ENCODE results near the gene KIAA1671.

The KIAA1671 gene

GRCh38 chr22:25206998-25207397 is 254.5 kb downstream of the KIAA1671 start:
- no peak for TF ChIP-seq GATA2 (IDR thresholded peaks at IDR 0.05; ENCODE audit: low read depth, low read length)

GRCh38 chr22:25207553-25208157 is 255.1 kb downstream of the KIAA1671 start:
- TF ChIP-seq GATA2 (IDR thresholded peaks at IDR 0.05; ENCODE audit: low read depth, low read length) (no peak), GATA3 (IDR thresholded peaks at IDR 0.05; ENCODE audit: low read depth, low read length) (no peak)

GRCh38 chr22:25208328-25208727 is 255.8 kb downstream of the KIAA1671 start:
- TF ChIP-seq GATA3 (IDR thresholded peaks at IDR 0.05; ENCODE audit: low read depth, low read length) (no peak), GATA2 (IDR thresholded peaks at IDR 0.05; ENCODE audit: low read depth, low read length) (no peak)

GRCh38 chr22:25208743-25209505 is 256.4 kb downstream of the KIAA1671 start:
- TF ChIP-seq GATA3 (IDR thresholded peaks at IDR 0.05; ENCODE audit: low read depth, low read length) (no peak), GATA2 (IDR thresholded peaks at IDR 0.05; ENCODE audit: low read depth, low read length) (no peak)

- no peak for TF ChIP-seq GATA2 (IDR thresholded peaks at IDR 0.05; ENCODE audit: low read depth, low read length)
- no peak for TF ChIP-seq GATA3 (IDR thresholded peaks at IDR 0.05; ENCODE audit: low read depth, low read length)
Observed at GRCh38 chr22:25210793-25211192, 258.3 kb downstream of the KIAA1671 start.

- TF ChIP-seq GATA3 (IDR thresholded peaks at IDR 0.05; ENCODE audit: low read depth, low read length) (no peak), GATA2 (IDR thresholded peaks at IDR 0.05; ENCODE audit: low read depth, low read length) (no peak)
Observed at GRCh38 chr22:25212337-25212736, 259.8 kb downstream of the KIAA1671 start.

- no peak for TF ChIP-seq GATA3 (IDR thresholded peaks at IDR 0.05; ENCODE audit: low read depth, low read length)
- no peak for TF ChIP-seq GATA2 (IDR thresholded peaks at IDR 0.05; ENCODE audit: low read depth, low read length)
Observed at GRCh38 chr22:25213221-25213620, 260.7 kb downstream of the KIAA1671 start.

GRCh38 chr22:25216230-25216629 is 263.7 kb downstream of the KIAA1671 start:
- no peak for TF ChIP-seq GATA2 (IDR thresholded peaks at IDR 0.05; ENCODE audit: low read depth, low read length)
- no peak for TF ChIP-seq GATA3 (IDR thresholded peaks at IDR 0.05; ENCODE audit: low read depth, low read length)

GRCh38 chr22:25219211-25219689 is 266.7 kb downstream of the KIAA1671 start, which contains the start of gene CRYBB2:
Gene CRYBB2 (plus strand): TSS chr22:25219639. CDS start chr22:25221430, 1,791 bp downstream.
- TF ChIP-seq GATA3 (IDR thresholded peaks at IDR 0.05; ENCODE audit: low read depth, low read length), result no peak
- TF ChIP-seq GATA2 (IDR thresholded peaks at IDR 0.05; ENCODE audit: low read depth, low read length), result no peak

GRCh38 chr22:25219948-25220442 is 267.5 kb downstream of the KIAA1671 start:
- TF ChIP-seq GATA2 (IDR thresholded peaks at IDR 0.05; ENCODE audit: low read depth, low read length) (no peak), GATA3 (IDR thresholded peaks at IDR 0.05; ENCODE audit: low read depth, low read length) (no peak)

GRCh38 chr22:25221790-25222189 is 269.3 kb downstream of the KIAA1671 start:
- TF ChIP-seq GATA3 (IDR thresholded peaks at IDR 0.05; ENCODE audit: low read depth, low read length), result no peak
- TF ChIP-seq GATA2 (IDR thresholded peaks at IDR 0.05; ENCODE audit: low read depth, low read length), result no peak

- TF ChIP-seq GATA2 (IDR thresholded peaks at IDR 0.05; ENCODE audit: low read depth, low read length) (no peak), GATA3 (IDR thresholded peaks at IDR 0.05; ENCODE audit: low read depth, low read length) (no peak)
Observed at GRCh38 chr22:25223269-25223850, 270.8 kb downstream of the KIAA1671 start.

- TF ChIP-seq GATA3 (IDR thresholded peaks at IDR 0.05; ENCODE audit: low read depth, low read length) (no peak), GATA2 (IDR thresholded peaks at IDR 0.05; ENCODE audit: low read depth, low read length) (no peak)
Observed at GRCh38 chr22:25228822-25229221, 276.3 kb downstream of the KIAA1671 start.

GRCh38 chr22:25232301-25232700 is 279.8 kb downstream of the KIAA1671 start:
- TF ChIP-seq GATA2 (IDR thresholded peaks at IDR 0.05; ENCODE audit: low read depth, low read length) (no peak), GATA3 (IDR thresholded peaks at IDR 0.05; ENCODE audit: low read depth, low read length) (no peak)
